Upper lobe of right lung (tissue), 1 donor: Measurements from ENCODE around the gene SYT12. TPM values are rescaled to one million over a fixed set of nuclear protein-coding genes. Genes with fewer than 3 reads are reported as not detected.

ENCODE experiments used
- ATAC-seq: fragments of 200-7000 bp; cut with Tn5 transposase; one replicate; pipeline ENCODE4 v1.9.1; 2020; ENCODE audit warnings: mild to moderate bottlenecking, moderate library complexity
- DNase-seq: peaks from one replicate; pipeline ENCODE4 v3.0.0-alpha.2; 2020
- H3K27ac ChIP-seq: fragments of 200-600 bp; one replicate; pipeline ENCODE4 v1.8.0; 2022
- H3K27me3 ChIP-seq: fragments of 200-600 bp; one replicate; pipeline ENCODE4 v1.8.0; 2022; ENCODE audit warnings: mild to moderate bottlenecking
- H3K36me3 ChIP-seq: fragments of 200-600 bp; one replicate; pipeline ENCODE4 v1.8.0; 2022
- H3K4me1 ChIP-seq: fragments of 200-600 bp; one replicate; pipeline ENCODE4 v1.8.0; 2022
- H3K4me3 ChIP-seq: fragments of 200-600 bp; one replicate; pipeline ENCODE4 v1.8.0; 2022; ENCODE audit warnings: mild to moderate bottlenecking
- H3K9me3 ChIP-seq: fragments of 200-600 bp; one replicate; pipeline ENCODE4 v1.8.0; 2022
- CTCF ChIP-seq: fragments of 200-600 bp; IDR thresholded peaks from one replicate; pipeline ENCODE4 v1.8.0; 2022; ENCODE audit warnings: antibody characterized with exemption
- intact Hi-C: fragments of 100-400 bp; cut with DNase I; formaldehyde crosslinking; loops from one replicate; pipeline ENCODE4 v1.11.0; 2022
- total RNA-seq: library from RNA; stranded (reverse); fragmentation: NEBNext Ultra II Directional; extraction: Animal tissue kit (Norgen Biotek cat#: 25700); gene quantifications from one replicate; pipeline ENCODE4 v1.2.1, GENCODE V29; 2021
- donor health status: DM: no; HTN: yes; CAD: no; lungs with severe emphysema.

The SYT12 gene
- total RNA-seq, 1 donor from 2014 or later = not detected

- Histone ChIP-seq H3K4me1 (peaks cover 17% of the 10 kb centered on the region), H3K27me3 (no peaks in the 10 kb centered on the region), H3K4me3 (no peak overlapping the region), H3K36me3 (no peaks in the 10 kb centered on the region), H3K9me3 (no peaks in the 10 kb centered on the region), H3K27ac (no peak overlapping the region)
- DNase-seq = no peak
- ATAC-seq = no peak
- no peak for TF ChIP-seq CTCF
- intact Hi-C loops = no loop called here
Observed at GRCh38 chr11:67060111-67060522, 37.2 kb downstream of the SYT12 start.

- Histone ChIP-seq H3K36me3 (no peaks in the 10 kb centered on the region), H3K4me3 (no peak overlapping the region), H3K4me1 (peaks cover under 1% of the 10 kb centered on the region), H3K27ac (no peak overlapping the region), H3K9me3 (no peaks in the 10 kb centered on the region), H3K27me3 (no peaks in the 10 kb centered on the region)
- intact Hi-C loops = no loop called here
- DNase-seq (no peak), ATAC-seq (peak; percentile 12)
- no peak for TF ChIP-seq CTCF
Observed at GRCh38 chr11:67062526-67063373, 39.8 kb downstream of the SYT12 start.

DNA sequence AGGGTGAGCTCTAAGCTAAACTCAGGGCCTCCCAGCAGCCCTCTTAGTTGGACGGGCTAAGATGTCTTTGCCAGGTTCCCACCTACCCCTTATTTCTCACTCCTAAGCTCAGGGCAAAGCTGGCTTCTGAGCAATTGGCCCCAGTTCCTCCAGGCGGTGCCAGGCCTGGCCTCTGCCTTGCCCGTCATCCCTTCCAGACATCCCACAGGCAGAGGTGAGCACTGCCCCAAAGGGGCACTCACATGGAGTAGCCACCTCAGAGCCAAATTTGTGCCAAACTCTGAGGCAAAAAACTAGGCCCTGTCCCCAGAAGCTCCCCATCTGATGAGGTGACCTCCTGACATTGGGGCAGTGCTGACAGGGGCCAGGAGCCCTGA, 43.4 kb downstream of the SYT12 start:
- ATAC-seq (no peak), DNase-seq (no peak)
- no peaks in the 10 kb centered on the region for H3K9me3 ChIP-seq
- no peak overlapping the region for H3K4me3 ChIP-seq
- H3K27ac ChIP-seq = no peak overlapping the region
- no peak for TF ChIP-seq CTCF
- no peaks in the 10 kb centered on the region for H3K27me3 ChIP-seq
- no peaks in the 10 kb centered on the region for H3K4me1 ChIP-seq
- intact Hi-C loops = no loop called here
- H3K36me3 ChIP-seq = no peaks in the 10 kb centered on the region

DNA sequence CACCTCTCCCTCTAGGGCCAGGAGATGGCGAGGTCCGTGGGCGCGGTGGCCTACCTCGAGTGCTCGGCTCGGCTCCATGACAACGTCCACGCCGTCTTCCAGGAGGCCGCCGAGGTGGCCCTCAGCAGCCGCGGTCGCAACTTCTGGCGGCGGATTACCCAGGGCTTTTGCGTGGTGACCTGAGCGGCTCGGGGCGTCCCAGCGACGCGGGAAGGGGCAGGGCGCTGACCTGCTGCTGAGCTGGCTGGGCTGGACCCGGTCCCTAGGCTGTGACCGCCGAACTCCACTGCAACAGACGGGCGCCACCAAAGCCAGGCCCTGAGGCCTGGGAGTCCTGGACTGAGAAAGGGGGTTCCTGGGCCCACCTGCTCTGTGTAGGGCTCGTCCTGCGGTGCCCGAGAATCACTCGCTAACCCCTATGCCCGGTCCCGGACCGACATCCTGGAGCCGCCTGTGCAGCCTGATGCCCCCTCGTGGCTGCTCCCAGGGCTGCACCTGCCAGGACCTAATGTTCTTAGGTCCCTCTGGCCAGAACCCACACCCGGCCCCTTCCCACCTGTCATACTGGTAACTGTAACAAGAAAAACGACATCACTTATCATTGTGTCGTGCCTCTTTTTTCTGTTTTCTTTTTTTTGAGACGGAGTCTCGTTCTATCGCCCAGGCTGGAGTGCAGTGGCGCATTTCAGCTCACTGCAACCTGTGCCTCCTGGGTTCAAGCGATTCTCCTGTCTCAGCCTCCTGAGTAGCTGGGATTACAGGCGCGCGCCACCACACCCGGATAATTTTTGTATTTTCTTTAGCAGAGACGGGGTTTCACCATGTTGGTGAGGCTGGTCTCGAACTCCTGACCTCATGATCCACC, 48.7 kb downstream of the SYT12 start:
- ATAC-seq (peak; percentile 94), DNase-seq (peak; percentile 90)
- Histone ChIP-seq H3K4me1 (no peaks in the 10 kb centered on the region), H3K27me3 (no peaks in the 10 kb centered on the region), H3K27ac (no peak overlapping the region), H3K36me3 (no peaks in the 10 kb centered on the region), H3K9me3 (no peaks in the 10 kb centered on the region), H3K4me3 (peak overlapping the region; percentile 37)
- TF ChIP-seq CTCF = peak; percentile 89
- intact Hi-C loops = no loop called here

GRCh38 chr11:67072295-67072694, 49.4 kb downstream of the SYT12 start:
- no peak for TF ChIP-seq CTCF
- Histone ChIP-seq H3K4me3 (no peak overlapping the region), H3K36me3 (no peaks in the 10 kb centered on the region), H3K4me1 (no peaks in the 10 kb centered on the region), H3K27ac (no peak overlapping the region), H3K9me3 (no peaks in the 10 kb centered on the region), H3K27me3 (no peaks in the 10 kb centered on the region)
- ATAC-seq = no peak
- DNase-seq = no peak
- intact Hi-C loops = no loop called here
